Measurements from ENCODE around the gene TC2N. TPM values are rescaled to one million over a fixed set of nuclear protein-coding genes. Genes with fewer than 3 reads are reported as not detected.

Gene TC2N
- total and polyA plus RNA-seq, 2 donors (not counting 3 experiments of a cell fraction or from before 2014, with no cell fraction given) = 0.40 TPM; not detected in 1

- no peak for FAIRE-seq
- TF ChIP-seq, protein P1, sequence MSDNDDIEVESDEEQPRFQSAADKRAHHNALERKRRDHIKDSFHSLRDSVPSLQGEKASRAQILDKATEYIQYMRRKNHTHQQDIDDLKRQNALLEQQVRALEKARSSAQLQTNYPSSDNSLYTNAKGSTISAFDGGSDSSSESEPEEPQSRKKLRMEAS (IDR thresholded peaks at IDR 0.05; ENCODE audit: insufficient read depth, insufficient read length) = no peak
- TF ChIP-seq, protein P2, sequence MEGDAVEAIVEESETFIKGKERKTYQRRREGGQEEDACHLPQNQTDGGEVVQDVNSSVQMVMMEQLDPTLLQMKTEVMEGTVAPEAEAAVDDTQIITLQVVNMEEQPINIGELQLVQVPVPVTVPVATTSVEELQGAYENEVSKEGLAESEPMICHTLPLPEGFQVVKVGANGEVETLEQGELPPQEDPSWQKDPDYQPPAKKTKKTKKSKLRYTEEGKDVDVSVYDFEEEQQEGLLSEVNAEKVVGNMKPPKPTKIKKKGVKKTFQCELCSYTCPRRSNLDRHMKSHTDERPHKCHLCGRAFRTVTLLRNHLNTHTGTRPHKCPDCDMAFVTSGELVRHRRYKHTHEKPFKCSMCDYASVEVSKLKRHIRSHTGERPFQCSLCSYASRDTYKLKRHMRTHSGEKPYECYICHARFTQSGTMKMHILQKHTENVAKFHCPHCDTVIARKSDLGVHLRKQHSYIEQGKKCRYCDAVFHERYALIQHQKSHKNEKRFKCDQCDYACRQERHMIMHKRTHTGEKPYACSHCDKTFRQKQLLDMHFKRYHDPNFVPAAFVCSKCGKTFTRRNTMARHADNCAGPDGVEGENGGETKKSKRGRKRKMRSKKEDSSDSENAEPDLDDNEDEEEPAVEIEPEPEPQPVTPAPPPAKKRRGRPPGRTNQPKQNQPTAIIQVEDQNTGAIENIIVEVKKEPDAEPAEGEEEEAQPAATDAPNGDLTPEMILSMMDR (IDR thresholded peaks at IDR 0.05; ENCODE audit: extremely low read depth in 1 of 2, insufficient read depth in 1 of 2, low read depth in 1 of 2, low read length in 2 of 2) = no peak
- TF ChIP-seq GATA2 (IDR thresholded peaks at IDR 0.05; ENCODE audit: insufficient read depth, insufficient read length, low read depth, low read length) (no peak), POLR2A (IDR thresholded peaks at IDR 0.05; ENCODE audit: low read depth, low read length) (no peak), POLR2AphosphoS5 (IDR thresholded peaks at IDR 0.05; ENCODE audit: insufficient read depth, low read depth, low read length) (no peak), JUN (IDR thresholded peaks at IDR 0.05; ENCODE audit: borderline replicate concordance, insufficient read depth, insufficient read length, low read depth) (no peak), FOS (IDR thresholded peaks at IDR 0.05; ENCODE audit: borderline replicate concordance, insufficient read depth, low read length) (no peak), EZH2 (IDR thresholded peaks at IDR 0.05; ENCODE audit: borderline replicate concordance, low read depth, low read length, severe bottlenecking) (no peak), MYC (IDR thresholded peaks at IDR 0.05; ENCODE audit: low read depth, low read length) (no peak)
- no peaks in the 10 kb centered on the region for H3K9me3 ChIP-seq (replicated peaks; ENCODE audit: control insufficient read depth, insufficient read depth, low read length)
- ChIA-PET CTCF (interaction anchor here (1.6 kb wide), 1 partner anchor 9 kb away, joined by 4 read pairs; no protein-coding TSS in a partner anchor), POLR2A (no interaction called here)
- H3K27ac ChIP-seq (ENCODE audit: insufficient read depth, low read depth, low read length) = no peak overlapping the region
- no peaks in the 10 kb centered on the region for H3K9me1 ChIP-seq (replicated peaks; ENCODE audit: control insufficient read depth, extremely low read depth, insufficient read depth, low read length)
- H3K4me3 ChIP-seq (replicated peaks in 1 of 3; ENCODE audit: insufficient read depth in 1 of 3, low read depth in 1 of 3, low read length in 3 of 3) = no peak overlapping the region
- intact Hi-C loops (cut with micrococcal nuclease) (no loop called here), dilution Hi-C loops (cut with MboI; ENCODE audit: extremely low pct_ligation_motif_present, low sequenced_read_pairs) (no loop called here)
- H2AFZ ChIP-seq (ENCODE audit: low read depth, low read length) = no peak overlapping the region
- DNase-seq (ENCODE audit: low read depth, low spot score) = no peak
- no peak overlapping the region for H3K4me2 ChIP-seq (ENCODE audit: insufficient read depth, low read length)
- H3K36me3 ChIP-seq (ENCODE audit: control insufficient read depth in 2 of 2, extremely low read depth in 1 of 2, insufficient read depth in 2 of 2, low read length in 2 of 2) = no peaks in the 10 kb centered on the region
- no TSS peak for BruUV-seq (replicated peaks)
- H3K79me2 ChIP-seq (ENCODE audit: control insufficient read depth, insufficient read depth, low read length) = no peaks in the 10 kb centered on the region
- no peaks in the 10 kb centered on the region for H4K20me1 ChIP-seq (replicated peaks; ENCODE audit: control insufficient read depth, extremely low read depth, insufficient read depth, low read length)
- no peak overlapping the region for H3K9ac ChIP-seq (replicated peaks; ENCODE audit: extremely low read depth, insufficient read depth, low read length)
- H3K27me3 ChIP-seq (ENCODE audit: control insufficient read depth in 2 of 2, insufficient read depth in 2 of 2, low read length in 2 of 2) = no peaks in the 10 kb centered on the region
- no peaks in the 10 kb centered on the region for H3K4me1 ChIP-seq (ENCODE audit: control insufficient read depth, extremely low read depth, insufficient read depth, low read length)
These were observed 37.8 kb upstream of the TC2N start for GRCh38 chr14:91904956-91905645.

Data from endothelial cell of umbilical vein (primary cell).